ENCODE data around the gene P2RX7.

Gene P2RX7

GRCh38 chr12:121132601-121133481 is at the start of gene P2RX7:
Gene P2RX7, plus strand, starts transcription at chr12:121132876. Its CDS starts 95 bp downstream, at chr12:121132971.
- DNase-seq (peak; percentile 21), ATAC-seq (replicated peaks) (peak; percentile 42)
- Mint-ChIP-seq H3K27ac (peak within 1 kb of the TSS; percentile 85), H3K36me3 (peaks cover 0 to 3% of the 10 kb centered on the region in 2 donors), H3K4me3 (peak within 1 kb of the TSS; percentile 88 to 91), H3K27me3 (no peaks in the 10 kb centered on the region), H3K9me3 (peaks cover 5 to 8% of the 10 kb centered on the region in 2 donors), H3K4me1 (peaks cover 48 to 64% of the 10 kb centered on the region in 2 donors)

GRCh38 chr12:121084229-121084628 is 48.4 kb upstream of the P2RX7 start:
- H3K36me3 Mint-ChIP-seq: no peaks in the 10 kb centered on the region
- DNase-seq: no peak

GRCh38 chr12:121085069-121085468 is 47.6 kb upstream of the P2RX7 start:
- Mint-ChIP-seq H3K4me3 (no peak overlapping the region), H3K36me3 (no peaks in the 10 kb centered on the region), H3K27ac (no peak overlapping the region), H3K27me3 (no peaks in the 10 kb centered on the region), H3K4me1 (peaks cover 9 to 11% of the 10 kb centered on the region in 2 donors), H3K9me3 (no peaks in the 10 kb centered on the region)
- DNase-seq: no peak
- no peak for ATAC-seq (replicated peaks)

More at GRCh38 chr12:121084229-121084628, 48.4 kb upstream of the P2RX7 start:
- no peaks in the 10 kb centered on the region for H3K27me3 Mint-ChIP-seq
- no peak for ATAC-seq (replicated peaks)
- peaks cover 9 to 11% of the 10 kb centered on the region in 2 donors for H3K4me1 Mint-ChIP-seq
- no peaks in the 10 kb centered on the region for H3K9me3 Mint-ChIP-seq
- H3K27ac Mint-ChIP-seq: no peak overlapping the region
- H3K4me3 Mint-ChIP-seq: no peak overlapping the region

GRCh38 chr12:121085506-121086353 is 46.9 kb upstream of the P2RX7 start:
- H3K27ac Mint-ChIP-seq: no peak overlapping the region
- DNase-seq: no peak
- ATAC-seq (replicated peaks): no peak
- no peaks in the 10 kb centered on the region for H3K9me3 Mint-ChIP-seq
- no peak overlapping the region for H3K4me3 Mint-ChIP-seq
- H3K36me3 Mint-ChIP-seq: no peaks in the 10 kb centered on the region
- peaks cover 9 to 11% of the 10 kb centered on the region in 2 donors for H3K4me1 Mint-ChIP-seq
- H3K27me3 Mint-ChIP-seq: no peaks in the 10 kb centered on the region

DNA sequence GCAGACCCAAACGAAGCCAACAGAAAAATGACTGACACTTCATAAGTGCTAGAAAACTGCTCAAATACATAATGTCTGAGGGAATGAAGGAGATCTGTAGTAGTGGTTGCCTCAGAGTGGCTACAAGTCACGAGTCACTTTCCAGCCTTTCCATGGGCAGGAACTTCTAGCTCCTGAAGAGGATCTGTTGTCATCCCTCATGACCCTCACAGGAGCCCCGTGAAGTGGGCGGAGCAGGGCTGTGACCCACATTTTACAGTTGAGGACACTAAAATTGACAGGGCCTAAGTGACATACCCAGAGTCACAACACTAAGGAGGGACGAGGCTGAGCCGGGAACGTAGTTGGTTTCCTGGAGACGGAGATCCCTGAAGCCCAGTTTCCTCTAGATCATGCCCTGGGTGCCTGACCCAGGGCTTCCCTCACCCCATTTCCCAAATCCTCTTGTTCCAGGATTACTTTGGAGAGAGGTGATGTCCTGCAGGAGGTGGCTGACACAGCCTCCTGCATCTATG is 45.8 kb upstream of the P2RX7 start:
- Mint-ChIP-seq H3K27ac (no peak overlapping the region), H3K27me3 (no peaks in the 10 kb centered on the region)

GRCh38 chr12:121087467-121088194 is 45.0 kb upstream of the P2RX7 start:
- H3K27me3 Mint-ChIP-seq: no peaks in the 10 kb centered on the region
- no peak overlapping the region for H3K4me3 Mint-ChIP-seq
- peaks cover 12 to 13% of the 10 kb centered on the region in 2 donors for H3K4me1 Mint-ChIP-seq
- no peak for ATAC-seq (replicated peaks)
- no peaks in the 10 kb centered on the region for H3K9me3 Mint-ChIP-seq
- H3K27ac Mint-ChIP-seq: no peak overlapping the region
- no peak for DNase-seq
- H3K36me3 Mint-ChIP-seq: no peaks in the 10 kb centered on the region

More for the DNA sequence above, 45.8 kb upstream of the P2RX7 start:
- no peaks in the 10 kb centered on the region for H3K36me3 Mint-ChIP-seq
- peaks cover 9 to 11% of the 10 kb centered on the region in 2 donors for H3K4me1 Mint-ChIP-seq
- no peak for DNase-seq
- no peak for ATAC-seq (replicated peaks)
- no peak overlapping the region for H3K4me3 Mint-ChIP-seq
- no peaks in the 10 kb centered on the region for H3K9me3 Mint-ChIP-seq

DNA sequence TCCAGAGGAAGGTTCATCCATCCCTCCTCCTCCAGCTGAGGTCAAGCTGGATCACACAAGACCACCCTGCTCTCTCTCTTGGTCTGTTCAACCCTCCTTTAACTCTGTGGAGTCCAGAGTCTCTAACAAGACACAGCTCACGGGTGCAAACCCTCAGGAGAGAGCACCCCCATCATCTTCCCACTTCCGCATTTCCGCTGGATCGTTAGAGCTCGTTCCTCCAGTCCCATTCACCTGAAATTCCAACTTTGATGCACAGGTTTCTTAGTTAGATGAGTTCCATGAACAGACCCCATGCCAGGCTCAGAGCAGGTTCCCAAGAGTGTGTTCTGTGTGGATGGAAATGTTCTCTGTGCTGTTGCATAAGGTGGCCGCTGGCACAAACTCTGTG is 44.5 kb upstream of the P2RX7 start:
- Mint-ChIP-seq H3K36me3 (no peaks in the 10 kb centered on the region), H3K4me1 (peaks cover 15 to 19% of the 10 kb centered on the region in 2 donors), H3K27me3 (no peaks in the 10 kb centered on the region), H3K4me3 (no peak overlapping the region), H3K27ac (no peak overlapping the region), H3K9me3 (no peaks in the 10 kb centered on the region)
- ATAC-seq (replicated peaks) (no peak), DNase-seq (no peak)

DNA sequence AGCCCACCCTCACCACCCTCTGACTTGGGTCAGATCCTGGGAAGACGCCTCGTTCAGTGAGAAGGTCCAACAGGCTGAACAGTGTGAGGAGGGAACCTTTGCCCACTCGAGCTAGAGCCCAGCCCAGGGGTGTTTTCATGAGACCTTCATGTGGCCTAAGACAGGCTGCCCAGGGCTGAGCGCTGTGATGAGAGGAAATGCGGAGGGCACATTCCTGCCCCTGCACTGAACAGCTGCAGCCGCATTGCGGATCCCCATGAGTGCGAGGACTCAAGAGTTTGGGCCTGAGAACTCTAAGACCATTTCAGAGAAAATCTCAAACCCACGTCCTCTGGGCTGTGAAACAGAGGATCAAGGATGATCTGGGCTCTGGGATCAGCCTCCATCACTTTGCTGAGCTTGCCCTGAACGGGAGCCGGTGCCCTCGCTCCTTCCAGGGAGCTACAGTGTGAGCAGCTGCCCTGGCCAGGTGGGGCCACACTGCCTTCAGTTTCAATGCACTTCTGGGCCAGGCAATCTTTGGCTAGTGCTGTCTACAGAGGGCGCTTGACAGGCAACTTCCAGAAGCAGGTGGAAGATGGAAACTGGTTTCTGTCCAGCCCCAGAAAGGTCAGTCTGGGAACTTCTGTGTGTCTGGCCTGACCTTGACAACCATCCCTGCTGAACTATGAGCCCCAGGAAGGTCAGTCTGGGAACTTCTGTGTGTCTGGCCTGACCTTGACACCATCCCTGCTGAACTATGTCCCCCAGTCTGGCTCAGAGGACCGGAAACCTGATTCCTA is 43.5 kb upstream of the P2RX7 start:
- Mint-ChIP-seq H3K4me1 (peaks cover 15 to 19% of the 10 kb centered on the region in 2 donors), H3K27ac (no peak overlapping the region), H3K36me3 (no peaks in the 10 kb centered on the region), H3K27me3 (no peaks in the 10 kb centered on the region), H3K4me3 (no peak overlapping the region), H3K9me3 (no peaks in the 10 kb centered on the region)
- DNase-seq: no peak
- ATAC-seq (replicated peaks): no peak

- Mint-ChIP-seq H3K27me3 (no peaks in the 10 kb centered on the region), H3K27ac (no peak overlapping the region), H3K36me3 (no peaks in the 10 kb centered on the region), H3K4me1 (peaks cover 15 to 19% of the 10 kb centered on the region in 2 donors), H3K4me3 (no peak overlapping the region), H3K9me3 (no peaks in the 10 kb centered on the region)
- ATAC-seq (replicated peaks) (no peak), DNase-seq (no peak)
Observed at GRCh38 chr12:121089813-121090430, 42.8 kb upstream of the P2RX7 start.

GRCh38 chr12:121090586-121091514 is 41.8 kb upstream of the P2RX7 start:
- H3K27me3 Mint-ChIP-seq: peaks cover 5 to 7% of the 10 kb centered on the region in 2 donors
- DNase-seq (no peak), ATAC-seq (replicated peaks) (no peak)
- H3K4me3 Mint-ChIP-seq: no peak overlapping the region
- no peaks in the 10 kb centered on the region for H3K9me3 Mint-ChIP-seq
- peak overlapping the region; percentile 37 for H3K27ac Mint-ChIP-seq
- no peaks in the 10 kb centered on the region for H3K36me3 Mint-ChIP-seq
- H3K4me1 Mint-ChIP-seq: peaks cover 20 to 28% of the 10 kb centered on the region in 2 donors

- H3K4me1 Mint-ChIP-seq: peaks cover 22 to 36% of the 10 kb centered on the region in 2 donors
- H3K36me3 Mint-ChIP-seq: no peaks in the 10 kb centered on the region
- H3K27me3 Mint-ChIP-seq: peaks cover 7 to 9% of the 10 kb centered on the region in 2 donors
- ATAC-seq (replicated peaks) (no peak), DNase-seq (no peak)
- H3K4me3 Mint-ChIP-seq: no peak overlapping the region
- H3K27ac Mint-ChIP-seq: no peak overlapping the region
- H3K9me3 Mint-ChIP-seq: no peaks in the 10 kb centered on the region
Observed at GRCh38 chr12:121092034-121092433, 40.6 kb upstream of the P2RX7 start.

DNA sequence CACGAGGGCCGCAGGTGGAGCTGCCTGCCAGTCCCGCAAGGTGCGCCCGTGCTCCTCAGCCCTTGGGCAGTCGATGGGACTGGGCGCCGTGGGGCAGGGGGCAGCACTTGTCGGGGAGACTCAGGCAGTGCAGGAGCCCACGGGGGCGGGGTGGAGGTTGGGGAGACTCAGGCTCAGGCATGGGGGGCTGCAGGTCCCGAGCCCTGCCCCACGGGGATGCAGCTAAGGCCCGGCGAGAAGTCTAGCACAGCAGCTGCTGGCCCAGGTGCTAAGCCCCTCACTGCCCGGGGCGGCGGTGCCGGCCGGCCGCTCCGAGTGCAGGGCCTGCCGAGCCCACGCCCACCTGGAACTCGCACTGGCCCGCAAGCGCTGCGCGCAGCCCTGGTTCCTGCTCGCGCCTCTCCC is 39.2 kb upstream of the P2RX7 start:
- H3K9me3 Mint-ChIP-seq: no peaks in the 10 kb centered on the region
- no peak overlapping the region for H3K4me3 Mint-ChIP-seq
- no peak overlapping the region for H3K27ac Mint-ChIP-seq
- ATAC-seq (replicated peaks) (no peak), DNase-seq (no peak)
- peaks cover 11 to 27% of the 10 kb centered on the region in 2 donors for H3K4me1 Mint-ChIP-seq
- no peaks in the 10 kb centered on the region for H3K36me3 Mint-ChIP-seq
- H3K27me3 Mint-ChIP-seq: peaks cover 8 to 9% of the 10 kb centered on the region in 2 donors

Measured in stimulated activated naive B cell treated with anti-CD40 and anti-IgM and Interleukin-4, amounts not matched to agents 10 μg/mL and 1 μg/mL and 100 μg/mL, for 72 hours (primary cell).